Ishikawa (cell line): ENCODE measurements around the gene RMRP.

Source experiments
- CEBPB ChIP-seq: IDR thresholded peaks from 2 replicates; pipeline ENCODE4 v1.6.1; 2012
- CREB1 ChIP-seq: IDR thresholded peaks from 2 replicates; pipeline ENCODE4 v1.6.1; 2012; ENCODE audit warnings: low read depth
- EGR1 ChIP-seq: IDR thresholded peaks from 2 replicates; pipeline ENCODE4 v1.6.1; 2012
- EP300 ChIP-seq: IDR thresholded peaks from 2 replicates; pipeline ENCODE4 v1.6.1; 2012; ENCODE audit warnings: borderline replicate concordance
- FOXM1 ChIP-seq: IDR thresholded peaks from 2 replicates; pipeline ENCODE4 v1.6.1; 2012; ENCODE audit warnings: low read depth, borderline replicate concordance
- NFIC ChIP-seq: IDR thresholded peaks from 2 replicates; pipeline ENCODE4 v1.6.1; 2012
- RAD21 ChIP-seq: IDR thresholded peaks from 2 replicates; pipeline ENCODE4 v1.6.1; 2012; ENCODE audit warnings: low read depth
- TAF1 ChIP-seq: IDR thresholded peaks from 2 replicates; pipeline ENCODE4 v1.6.1; 2012; ENCODE audit warnings: low read depth, mild to moderate bottlenecking
- TCF12 ChIP-seq: IDR thresholded peaks from 2 replicates; pipeline ENCODE4 v1.6.1; 2012; ENCODE audit warnings: low read depth
- TEAD4 ChIP-seq: IDR thresholded peaks from 2 replicates; pipeline ENCODE4 v1.6.1; 2012
- USF1 ChIP-seq: IDR thresholded peaks from 2 replicates; pipeline ENCODE4 v1.6.1; 2012
- YY1 ChIP-seq: IDR thresholded peaks from 2 replicates; pipeline ENCODE4 v1.6.1; 2012; ENCODE audit warnings: low read depth
- ZBTB7A ChIP-seq: IDR thresholded peaks from 2 replicates; pipeline ENCODE4 v1.6.1; 2012; ENCODE audit warnings: low read depth
- TF ChIP-seq, protein P1 (sequence below): IDR thresholded peaks from 2 replicates; pipeline ENCODE4 v1.6.1; 2012; ENCODE audit warnings: low read depth, mild to moderate bottlenecking
- TF ChIP-seq, protein P2 (sequence below): IDR thresholded peaks from 2 replicates; pipeline ENCODE4 v1.6.1; 2012

RMRP gene

DNA sequence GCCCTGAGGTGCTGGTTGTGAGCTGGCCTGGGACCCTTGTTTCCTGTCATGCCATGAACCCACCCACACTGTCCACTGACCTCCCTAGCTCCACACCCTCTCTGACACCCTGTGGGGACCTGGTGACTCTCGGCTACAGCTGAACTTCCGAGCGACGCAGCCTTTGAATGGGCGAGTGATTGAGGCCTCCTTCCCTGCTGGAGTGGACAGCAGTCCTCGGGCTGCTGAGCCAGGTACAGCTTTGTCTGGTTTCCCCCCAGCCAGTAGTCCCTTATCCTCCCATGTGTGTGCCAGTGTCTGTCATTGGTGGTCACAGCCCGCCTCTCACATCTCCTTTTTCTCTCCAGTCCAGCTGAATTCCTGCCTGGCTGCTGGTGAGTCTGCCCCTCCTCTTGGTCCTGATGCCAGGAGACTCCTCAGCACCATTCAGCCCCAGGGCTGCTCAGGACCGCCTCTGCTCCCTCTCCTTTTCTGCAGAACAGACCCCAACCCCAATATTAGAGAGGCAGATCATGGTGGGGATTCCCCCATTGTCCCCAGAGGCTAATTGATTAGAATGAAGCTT, 22.0 kb upstream of the RMRP start:
- no peak for TF ChIP-seq CREB1
- TF ChIP-seq TEAD4 = no peak
- TF ChIP-seq, protein P1, sequence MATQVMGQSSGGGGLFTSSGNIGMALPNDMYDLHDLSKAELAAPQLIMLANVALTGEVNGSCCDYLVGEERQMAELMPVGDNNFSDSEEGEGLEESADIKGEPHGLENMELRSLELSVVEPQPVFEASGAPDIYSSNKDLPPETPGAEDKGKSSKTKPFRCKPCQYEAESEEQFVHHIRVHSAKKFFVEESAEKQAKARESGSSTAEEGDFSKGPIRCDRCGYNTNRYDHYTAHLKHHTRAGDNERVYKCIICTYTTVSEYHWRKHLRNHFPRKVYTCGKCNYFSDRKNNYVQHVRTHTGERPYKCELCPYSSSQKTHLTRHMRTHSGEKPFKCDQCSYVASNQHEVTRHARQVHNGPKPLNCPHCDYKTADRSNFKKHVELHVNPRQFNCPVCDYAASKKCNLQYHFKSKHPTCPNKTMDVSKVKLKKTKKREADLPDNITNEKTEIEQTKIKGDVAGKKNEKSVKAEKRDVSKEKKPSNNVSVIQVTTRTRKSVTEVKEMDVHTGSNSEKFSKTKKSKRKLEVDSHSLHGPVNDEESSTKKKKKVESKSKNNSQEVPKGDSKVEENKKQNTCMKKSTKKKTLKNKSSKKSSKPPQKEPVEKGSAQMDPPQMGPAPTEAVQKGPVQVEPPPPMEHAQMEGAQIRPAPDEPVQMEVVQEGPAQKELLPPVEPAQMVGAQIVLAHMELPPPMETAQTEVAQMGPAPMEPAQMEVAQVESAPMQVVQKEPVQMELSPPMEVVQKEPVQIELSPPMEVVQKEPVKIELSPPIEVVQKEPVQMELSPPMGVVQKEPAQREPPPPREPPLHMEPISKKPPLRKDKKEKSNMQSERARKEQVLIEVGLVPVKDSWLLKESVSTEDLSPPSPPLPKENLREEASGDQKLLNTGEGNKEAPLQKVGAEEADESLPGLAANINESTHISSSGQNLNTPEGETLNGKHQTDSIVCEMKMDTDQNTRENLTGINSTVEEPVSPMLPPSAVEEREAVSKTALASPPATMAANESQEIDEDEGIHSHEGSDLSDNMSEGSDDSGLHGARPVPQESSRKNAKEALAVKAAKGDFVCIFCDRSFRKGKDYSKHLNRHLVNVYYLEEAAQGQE = no peak
- TF ChIP-seq EP300 = no peak
- no peak for TF ChIP-seq USF1
- no peak for TF ChIP-seq NFIC
- TF ChIP-seq, protein P2, sequence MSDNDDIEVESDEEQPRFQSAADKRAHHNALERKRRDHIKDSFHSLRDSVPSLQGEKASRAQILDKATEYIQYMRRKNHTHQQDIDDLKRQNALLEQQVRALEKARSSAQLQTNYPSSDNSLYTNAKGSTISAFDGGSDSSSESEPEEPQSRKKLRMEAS = no peak

GRCh38 chr9:35679091-35679490, 21.3 kb upstream of the RMRP start:
- no peak for TF ChIP-seq EGR1
- TF ChIP-seq RAD21 = no peak
- no peak for TF ChIP-seq CREB1
- TF ChIP-seq YY1 = no peak

GRCh38 chr9:35675732-35676392, 18.0 kb upstream of the RMRP start:
- TF ChIP-seq, protein P1 = no peak
- TF ChIP-seq NFIC (no peak), CREB1 (no peak), RAD21 (no peak), USF1 (no peak), YY1 (no peak), FOXM1 (no peak), ZBTB7A (no peak), EGR1 (no peak)
- TF ChIP-seq, protein P2 = no peak

GRCh38 chr9:35675204-35675603, 17.4 kb upstream of the RMRP start:
- no peak for TF ChIP-seq USF1
- TF ChIP-seq TCF12 = no peak
- no peak for TF ChIP-seq YY1
- no peak for TF ChIP-seq TAF1
- TF ChIP-seq CREB1 = no peak
- TF ChIP-seq EGR1 = no peak
- no peak for TF ChIP-seq EP300
- TF ChIP-seq TEAD4 = no peak
- no peak for TF ChIP-seq ZBTB7A
- TF ChIP-seq CEBPB = no peak
- TF ChIP-seq NFIC = no peak
- TF ChIP-seq FOXM1 = no peak
- TF ChIP-seq, protein P1 = no peak
- TF ChIP-seq RAD21 = no peak
- TF ChIP-seq, protein P2 = no peak
